IMR-90 (cell line): Measurements from ENCODE around the gene MED22.

Experiments used
- CEBPB ChIP-seq: IDR thresholded peaks from 2 replicates; pipeline ENCODE4 v1.6.1; 2012; ENCODE audit warnings: low read depth, low read length, improper control_type of control experiment
- FOS ChIP-seq: fragments of 150-350 bp; IDR thresholded peaks from 2 replicates; pipeline ENCODE4 v1.6.1; 2016; ENCODE audit warnings: low read depth, low read length
- POLR2A ChIP-seq: IDR thresholded peaks from 2 replicates; pipeline ENCODE4 v1.6.1; 2012; ENCODE audit warnings: mild to moderate bottlenecking, low read depth, low read length
- RAD21 ChIP-seq: IDR thresholded peaks from 2 replicates; pipeline ENCODE4 v1.6.1; 2012; ENCODE audit warnings: low read length, improper control_type of control experiment
- SMC3 ChIP-seq: fragments of 150-350 bp; IDR thresholded peaks from 2 replicates; pipeline ENCODE4 v1.6.1; 2016; ENCODE audit warnings: low read depth, mild to moderate bottlenecking, antibody characterized with exemption, low read length, moderate library complexity
- USF2 ChIP-seq: fragments of 150-350 bp; IDR thresholded peaks from 2 replicates; pipeline ENCODE4 v1.6.1; 2017; ENCODE audit warnings: mild to moderate bottlenecking, antibody characterized with exemption, low read length, low read depth
- TF ChIP-seq, protein P1 (sequence below): conservative IDR thresholded peaks from 2 replicates; pipeline ENCODE4 v1.5.1; 2012; ENCODE audit warnings: mild to moderate bottlenecking, low read depth, low read length, improper control_type of control experiment

DNA sequence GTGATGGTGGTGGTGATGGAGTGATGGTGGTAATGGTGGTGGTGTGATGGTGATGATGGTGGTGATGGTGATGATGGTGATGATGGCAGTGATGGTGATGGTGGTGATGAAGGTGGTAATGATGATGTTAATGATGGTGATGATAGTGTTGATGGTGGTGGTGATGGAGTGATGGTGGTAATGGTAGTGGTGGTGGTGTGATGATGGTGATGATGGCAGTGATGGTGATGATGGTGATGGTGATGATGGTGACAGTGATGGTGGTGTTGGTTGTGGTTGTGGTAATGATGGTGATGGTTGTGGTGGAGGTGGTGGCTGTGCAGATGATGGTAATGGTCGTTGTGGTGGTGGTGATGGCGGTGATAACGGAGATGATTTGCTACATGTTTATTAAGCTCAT is 35.5 kb upstream of the MED22 start:
- TF ChIP-seq POLR2A (no peak), SMC3 (no peak), FOS (no peak), CEBPB (no peak), RAD21 (no peak), USF2 (no peak)
- TF ChIP-seq, protein P1, sequence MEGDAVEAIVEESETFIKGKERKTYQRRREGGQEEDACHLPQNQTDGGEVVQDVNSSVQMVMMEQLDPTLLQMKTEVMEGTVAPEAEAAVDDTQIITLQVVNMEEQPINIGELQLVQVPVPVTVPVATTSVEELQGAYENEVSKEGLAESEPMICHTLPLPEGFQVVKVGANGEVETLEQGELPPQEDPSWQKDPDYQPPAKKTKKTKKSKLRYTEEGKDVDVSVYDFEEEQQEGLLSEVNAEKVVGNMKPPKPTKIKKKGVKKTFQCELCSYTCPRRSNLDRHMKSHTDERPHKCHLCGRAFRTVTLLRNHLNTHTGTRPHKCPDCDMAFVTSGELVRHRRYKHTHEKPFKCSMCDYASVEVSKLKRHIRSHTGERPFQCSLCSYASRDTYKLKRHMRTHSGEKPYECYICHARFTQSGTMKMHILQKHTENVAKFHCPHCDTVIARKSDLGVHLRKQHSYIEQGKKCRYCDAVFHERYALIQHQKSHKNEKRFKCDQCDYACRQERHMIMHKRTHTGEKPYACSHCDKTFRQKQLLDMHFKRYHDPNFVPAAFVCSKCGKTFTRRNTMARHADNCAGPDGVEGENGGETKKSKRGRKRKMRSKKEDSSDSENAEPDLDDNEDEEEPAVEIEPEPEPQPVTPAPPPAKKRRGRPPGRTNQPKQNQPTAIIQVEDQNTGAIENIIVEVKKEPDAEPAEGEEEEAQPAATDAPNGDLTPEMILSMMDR: no peak
